ENCODE data around the gene C16orf89.

C16orf89 gene

GRCh38 chr16:5002699-5003143 lies 63.0 kb downstream of the C16orf89 start:
- no peak for DNase-seq

GRCh38 chr16:5001986-5002385 lies 63.8 kb downstream of the C16orf89 start:
- no peak for DNase-seq

- no peak for DNase-seq
Measured at GRCh38 chr16:5001571-5001970, 64.2 kb downstream of the C16orf89 start.

GRCh38 chr16:5000573-5001001 lies 65.2 kb downstream of the C16orf89 start:
- no peak for DNase-seq

GRCh38 chr16:4994719-4995434 lies 70.9 kb downstream of the C16orf89 start:
- DNase-seq = no peak

All from effector CD8-positive, alpha-beta T cell (primary cell).